HepG2 (cell line): ENCODE data around the gene MAPK11. TPM values are rescaled to one million over a fixed set of nuclear protein-coding genes. Genes with fewer than 3 reads are reported as not detected.

Experiments used
- ATAD3A ChIP-seq: sonication (generic); formaldehyde crosslinking; IDR thresholded peaks from 2 replicates; pipeline ENCODE4 v1.4.0; 2020; ENCODE audit warnings: missing genetic modification reagents
- CC2D1A ChIP-seq: sonication (generic); formaldehyde crosslinking; IDR thresholded peaks from 2 replicates; pipeline ENCODE4 v1.8.1; 2023; ENCODE audit warnings: mild to moderate bottlenecking, missing genetic modification reagents
- CCAR2 ChIP-seq: fragments of 200-400 bp; formaldehyde crosslinking; optimal IDR thresholded peaks from 2 replicates; pipeline ENCODE3; 2018; ENCODE audit warnings: low read depth, mild to moderate bottlenecking, low read length, moderate library complexity
- CTCF ChIP-seq: sonication (generic); formaldehyde crosslinking; IDR thresholded peaks from 2 replicates; pipeline ENCODE4 v1.5.0; 2020; ENCODE audit warnings: mild to moderate bottlenecking, missing genetic modification reagents, moderate library complexity
- ETS1 ChIP-seq: sonication (generic); formaldehyde crosslinking; IDR thresholded peaks from 2 replicates; pipeline ENCODE4 v1.4.0; 2020; ENCODE audit warnings: missing genetic modification reagents
- IRF9 ChIP-seq: sonication (generic); formaldehyde crosslinking; IDR thresholded peaks from 2 replicates; pipeline ENCODE4 v1.8.0; 2022; ENCODE audit warnings: missing genetic modification reagents, mild to moderate bottlenecking, borderline replicate concordance
- NONO ChIP-seq, 2 experiments: fragments of 450-650 bp in 1 of 2; sonication (generic) in 1 of 2; formaldehyde crosslinking in 1 of 2; IDR thresholded peaks in 1 of 2; conservative IDR thresholded peaks in 1 of 2; 2 replicates each; pipeline versions ENCODE4 v1.6.1 to v1.8.0; 2017 to 2022; ENCODE audit warnings: mild to moderate bottlenecking in 1 of 2, missing genetic modification reagents in 1 of 2, moderate library complexity in 1 of 2
- PRPF4 ChIP-seq: fragments of 200-400 bp; formaldehyde crosslinking; IDR thresholded peaks from 2 replicates; pipeline ENCODE4 v1.6.1; 2016; ENCODE audit warnings: low read length, low read depth; ENCODE audit not compliant: poor library complexity, severe bottlenecking
- PTBP1 ChIP-seq: fragments of 200-400 bp; formaldehyde crosslinking; IDR thresholded peaks from 2 replicates; pipeline ENCODE4 v1.6.1; 2018; ENCODE audit warnings: low read length, low read depth; ENCODE audit not compliant: poor library complexity, severe bottlenecking
- RBM39 ChIP-seq: fragments of 200-400 bp; formaldehyde crosslinking; IDR thresholded peaks from one replicate; pipeline ENCODE4 v1.6.1; 2018; ENCODE audit warnings: antibody characterized with exemption, mild to moderate bottlenecking, low read depth, low read length; ENCODE audit not compliant: poor library complexity, severe bottlenecking
- RXRB ChIP-seq: IDR thresholded peaks from 2 replicates; pipeline ENCODE4 v1.6.1; 2016; ENCODE audit warnings: borderline replicate concordance, missing genetic modification reagents, missing compliant biosample characterization
- SCMH1 ChIP-seq: sonication (generic); formaldehyde crosslinking; IDR thresholded peaks from 2 replicates; pipeline ENCODE4 v1.9.0; 2021; ENCODE audit warnings: missing genetic modification reagents, mild to moderate bottlenecking, borderline replicate concordance
- THAP9 ChIP-seq: sonication (generic); formaldehyde crosslinking; IDR thresholded peaks from 2 replicates; pipeline ENCODE4; 2020; ENCODE audit warnings: missing genetic modification reagents, mild to moderate bottlenecking, borderline replicate concordance
- ZNF687 ChIP-seq: sonication (generic); formaldehyde crosslinking; IDR thresholded peaks from 2 replicates; pipeline ENCODE4 v1.5.1; 2020; ENCODE audit warnings: mild to moderate bottlenecking, missing genetic modification reagents, moderate library complexity
- ZNF746 ChIP-seq: sonication (generic); formaldehyde crosslinking; IDR thresholded peaks from 2 replicates; pipeline ENCODE4 v1.8.0; 2022; ENCODE audit warnings: mild to moderate bottlenecking, missing genetic modification reagents
- ZNF891 ChIP-seq: sonication (generic); formaldehyde crosslinking; IDR thresholded peaks from 2 replicates; pipeline ENCODE4 v1.5.0; 2020; ENCODE audit warnings: mild to moderate bottlenecking, missing genetic modification reagents
- polyA plus RNA-seq, 8 experiments: library from polyadenylated mRNA; depleted of rRNA in 3 of 8; stranded (reverse) in 7 of 8; unstranded in 1 of 8; fragments of >200 nt; fragmentation: Illumina TruSeq in 4 of 8; extraction: Trizol in 4 of 8; gene quantifications; 2 replicates each; pipeline versions ENCODE4 v1.2.1 to v1.2.3, GENCODE V29; 2011 to 2016; ENCODE audit warnings: low read depth in 4 of 8, missing spikeins in 1 of 8, mixed read lengths in 1 of 8; ENCODE audit not compliant: insufficient read depth in 1 of 8
- total RNA-seq, 5 experiments: library from RNA; depleted of rRNA; stranded (reverse); fragments of >200 nt; fragmentation: Illumina TruSeq; extraction: Trizol; gene quantifications; 2 replicates each; pipeline ENCODE4 v1.2.3, GENCODE V29; 2016; ENCODE audit warnings: low read depth in 1 of 5

MAPK11 gene
- total and polyA plus RNA-seq, 2 of the 13 experiments (the other 11 are each of a cell fraction or from before 2014, with no cell fraction given), result 0.15 to 0.17 TPM

GRCh38 chr22:50244420-50245213, 25.6 kb downstream of the MAPK11 start, which contains the start of gene TUBGCP6 (continued):
- TF ChIP-seq ETS1 (CRISPR knock-in tag), result peak; percentile 64; the same call in 1 of the 2 replicates
- TF ChIP-seq NONO (IDR thresholded peaks at IDR 0.05), result no peak
- TF ChIP-seq NONO (CRISPR knock-in tag; conservative IDR thresholded peaks at IDR 0.05), result peak; percentile 87; the same call in 1 of the 2 replicates
- TF ChIP-seq CC2D1A, result no peak
- no peak for TF ChIP-seq RBM39
- TF ChIP-seq RXRB (CRISPR knock-in tag), result no peak
- peak; percentile 69; the same call in 1 of the 2 replicates for TF ChIP-seq ZNF891 (CRISPR knock-in tag)
- no peak for TF ChIP-seq ATAD3A
- TF ChIP-seq ZNF746 (CRISPR knock-in tag), result no peak
- no peak for TF ChIP-seq PTBP1
- TF ChIP-seq PRPF4, result no peak
- peak; percentile 43; the same call in 1 of the 2 replicates for TF ChIP-seq CTCF (CRISPR knock-in tag)
- peak; percentile 91 for TF ChIP-seq ZNF687
- peak; percentile 82; the same call in 1 of the 2 replicates for TF ChIP-seq IRF9 (CRISPR knock-in tag)
- TF ChIP-seq CCAR2, result no peak
- peak; percentile 86 for TF ChIP-seq THAP9
- no peak for TF ChIP-seq SCMH1 (CRISPR knock-in tag)
